Fibroblast of skin of left quadriceps (primary cell): ENCODE data around the gene NEB.
"Not testable (repeated sequence)": the region's sequence is repeated elsewhere in the genome, so short reads cannot be mapped to it uniquely, and the experiment has no call there.

ENCODE experiments used
- DNase-seq, 2 experiments: peaks; one replicate each; pipeline ENCODE4 v3.0.0-alpha.2; 2013; ENCODE audit warnings: low read depth in 2 of 2

Gene NEB

DNA sequence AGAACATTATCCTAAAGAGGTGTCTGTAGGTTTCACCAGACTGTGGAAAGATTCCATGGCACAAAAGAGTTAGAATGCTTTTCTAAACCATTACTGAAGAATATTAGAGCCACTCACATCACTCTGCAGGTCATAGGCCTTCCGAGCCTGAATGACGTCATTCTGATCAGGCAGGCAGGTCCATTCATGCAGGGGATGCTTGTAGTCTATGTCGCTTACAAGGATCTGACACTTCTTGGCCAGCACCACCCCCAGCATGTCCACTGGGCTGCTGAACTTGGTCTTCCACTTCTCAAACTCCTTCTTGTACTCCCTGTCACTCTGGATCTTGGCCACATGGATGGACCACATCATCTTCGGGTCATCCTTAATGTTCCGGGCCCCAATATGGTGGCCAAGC, 120.1 kb downstream of the NEB start:
- DNase-seq: no peak

DNA sequence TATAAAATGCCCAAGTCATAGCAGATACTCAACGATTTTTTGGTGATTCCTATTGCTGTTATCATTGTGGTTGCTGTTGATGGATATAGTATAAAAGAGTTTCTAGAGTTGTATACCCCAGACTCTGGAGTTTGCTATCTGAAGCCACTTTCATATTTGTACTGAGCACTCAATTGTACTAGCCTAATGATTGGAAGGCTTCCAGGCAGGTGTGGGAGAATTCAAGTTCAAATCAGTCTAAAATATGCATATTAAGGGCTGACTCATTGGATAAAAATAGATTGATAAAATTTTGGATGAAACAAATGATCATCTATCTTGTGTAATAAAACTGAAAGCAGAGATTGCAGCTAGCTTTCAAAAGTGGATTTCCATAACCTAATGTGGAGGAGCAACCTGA, 122.9 kb downstream of the NEB start:
- DNase-seq: no peak

DNA sequence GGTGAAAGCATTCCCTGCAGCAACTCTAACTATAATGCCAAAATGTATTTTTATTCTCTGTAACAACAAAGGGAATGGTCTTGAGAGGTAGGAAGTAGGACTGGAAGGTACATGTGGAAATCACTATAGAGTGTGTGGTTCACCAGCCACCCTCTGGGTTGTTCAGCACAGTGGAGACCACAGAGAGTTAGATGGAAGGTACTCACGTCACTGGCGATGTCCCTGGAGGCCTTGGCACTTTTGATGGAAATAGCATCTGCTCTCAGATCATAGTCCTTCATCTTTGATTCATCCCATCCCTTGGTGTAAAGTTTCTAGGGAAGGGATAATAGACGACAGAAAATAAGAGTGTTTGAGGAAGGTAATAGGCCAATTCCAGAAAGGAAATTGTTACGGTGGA, 124.0 kb downstream of the NEB start:
- no peak for DNase-seq

DNA sequence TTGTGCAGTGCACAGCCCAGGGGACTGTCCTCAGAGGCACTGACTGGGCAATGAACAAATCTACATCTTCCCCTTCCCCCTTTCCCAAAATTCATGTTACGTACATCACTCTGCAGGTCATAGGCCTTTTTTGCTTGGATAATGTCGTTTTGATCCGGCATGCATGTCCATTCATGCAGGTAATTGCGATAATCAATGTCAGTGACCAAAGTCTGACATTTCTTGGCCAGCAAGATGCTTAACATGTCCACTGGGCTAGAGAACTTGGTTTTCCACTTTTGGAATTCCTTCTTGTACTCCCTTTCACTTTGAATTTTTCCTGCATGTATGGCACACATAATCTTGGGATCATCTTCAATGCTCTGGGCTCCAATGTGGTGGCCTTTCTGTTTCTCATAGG, 124.6 kb downstream of the NEB start:
- no peak for DNase-seq

DNA sequence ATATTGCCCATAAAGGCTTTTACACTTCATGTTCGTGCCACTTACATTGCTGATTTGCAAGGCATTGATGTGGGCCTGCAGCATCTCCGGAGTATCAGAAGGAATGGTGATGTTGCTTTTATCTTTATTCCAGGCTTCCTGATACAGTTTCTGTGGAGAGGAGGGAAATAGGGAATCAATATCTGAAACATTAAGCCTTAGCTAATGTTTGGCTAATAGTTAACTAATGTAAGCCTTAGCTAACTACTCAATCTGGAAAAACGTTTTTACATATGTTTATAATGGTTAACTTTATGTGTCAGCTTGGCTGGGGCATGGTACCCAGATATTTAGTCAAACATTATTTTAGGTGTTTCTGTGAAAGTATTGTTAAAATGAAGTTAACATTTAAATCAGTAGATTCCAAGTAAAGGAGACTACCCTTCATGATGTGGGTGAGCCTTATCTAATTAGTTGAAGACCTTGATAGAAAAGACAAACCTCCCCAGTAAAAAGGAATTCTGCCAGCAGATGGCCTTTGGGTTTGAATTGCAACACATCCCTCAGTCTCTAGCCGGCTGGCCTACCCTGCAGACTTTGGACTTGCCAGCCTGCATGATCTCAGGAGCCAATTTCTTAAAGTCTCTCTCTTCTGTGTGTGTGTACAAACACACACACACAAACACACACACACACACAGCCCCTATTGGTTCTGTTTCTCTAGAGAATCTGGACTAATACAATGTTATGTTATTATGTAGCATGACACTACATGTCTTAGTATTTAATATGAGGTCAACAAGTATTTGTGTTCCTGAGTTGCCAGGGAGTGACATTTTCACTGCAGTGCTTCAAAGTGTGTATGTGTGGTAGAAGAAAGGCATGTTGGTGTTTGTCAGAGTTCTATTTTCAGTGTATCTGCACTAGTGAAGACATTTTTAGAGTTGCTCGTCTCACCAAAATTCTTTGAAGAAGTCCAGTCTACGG, 126.5 kb downstream of the NEB start:
- DNase-seq: not testable (repeated sequence)

DNA sequence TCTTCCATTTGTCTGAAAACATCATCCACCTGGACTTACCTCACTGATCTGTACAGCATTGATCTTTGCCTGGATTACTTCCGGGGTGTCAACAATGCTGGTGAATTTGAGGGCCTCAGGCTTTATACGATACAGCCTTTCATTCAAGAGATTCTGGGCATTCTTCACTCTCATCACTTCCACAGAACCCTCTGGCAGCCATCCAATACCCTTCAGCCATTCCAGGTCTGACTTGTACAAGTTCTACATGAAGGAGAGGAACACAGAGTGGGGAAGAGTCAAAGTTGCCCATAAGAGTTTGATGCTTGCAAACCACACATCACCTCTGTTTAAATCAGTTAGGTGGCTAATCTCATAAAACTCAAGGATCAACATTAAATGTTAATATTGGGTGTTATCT, 130.7 kb downstream of the NEB start:
- not testable (repeated sequence) for DNase-seq

DNA sequence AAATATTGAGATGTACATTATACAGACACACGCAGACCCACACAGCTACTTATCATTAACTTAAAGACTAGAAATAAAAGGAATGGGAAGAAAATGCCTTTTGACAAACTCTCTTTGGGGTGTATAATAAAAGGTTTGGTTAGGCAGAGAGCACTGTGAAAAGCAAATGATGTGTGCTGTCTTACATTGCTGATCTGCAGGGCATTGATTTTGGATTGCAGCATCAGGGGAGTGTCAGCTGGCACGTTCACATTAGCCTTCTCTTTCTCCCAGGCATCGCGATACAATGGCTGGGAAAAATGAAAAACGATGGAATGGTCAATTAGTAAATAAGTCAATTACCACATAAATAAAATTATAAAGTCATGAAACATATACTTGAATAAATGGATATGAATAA, 131.9 kb downstream of the NEB start:
- not testable (repeated sequence) for DNase-seq

DNA sequence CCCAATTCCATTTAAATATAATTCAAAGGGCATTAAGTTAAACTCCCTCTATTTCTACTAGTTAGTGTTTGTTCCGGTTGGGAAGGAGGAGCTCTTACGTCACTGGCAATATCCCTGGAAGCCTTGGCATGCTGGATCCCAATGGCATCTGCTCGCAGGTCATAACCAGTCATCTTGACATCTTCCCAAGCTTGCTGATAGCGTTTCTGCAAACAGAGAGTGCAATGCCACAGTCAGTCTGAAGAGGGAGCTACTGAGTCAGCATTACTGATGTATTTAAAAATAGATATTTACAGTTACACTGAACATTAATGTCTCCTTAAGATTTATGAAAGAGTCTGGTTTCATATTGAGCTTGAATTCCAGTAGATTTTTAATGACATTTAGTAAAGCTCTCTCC, 132.5 kb downstream of the NEB start:
- not testable (repeated sequence) for DNase-seq

DNA sequence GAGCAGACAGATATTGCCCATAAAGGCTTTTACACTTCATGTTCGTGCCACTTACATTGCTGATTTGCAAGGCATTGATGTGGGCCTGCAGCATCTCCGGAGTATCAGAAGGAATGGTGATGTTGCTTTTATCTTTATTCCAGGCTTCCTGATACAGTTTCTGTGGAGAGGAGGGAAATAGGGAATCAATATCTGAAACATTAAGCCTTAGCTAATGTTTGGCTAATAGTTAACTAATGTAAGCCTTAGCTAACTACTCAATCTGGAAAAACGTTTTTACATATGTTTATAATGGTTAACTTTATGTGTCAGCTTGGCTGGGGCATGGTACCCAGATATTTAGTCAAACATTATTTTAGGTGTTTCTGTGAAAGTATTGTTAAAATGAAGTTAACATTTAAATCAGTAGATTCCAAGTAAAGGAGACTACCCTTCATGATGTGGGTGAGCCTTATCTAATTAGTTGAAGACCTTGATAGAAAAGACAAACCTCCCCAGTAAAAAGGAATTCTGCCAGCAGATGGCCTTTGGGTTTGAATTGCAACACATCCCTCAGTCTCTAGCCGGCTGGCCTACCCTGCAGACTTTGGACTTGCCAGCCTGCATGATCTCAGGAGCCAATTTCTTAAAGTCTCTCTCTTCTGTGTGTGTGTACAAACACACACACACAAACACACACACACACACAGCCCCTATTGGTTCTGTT, 137.2 kb downstream of the NEB start:
- DNase-seq: not testable (repeated sequence)

DNA sequence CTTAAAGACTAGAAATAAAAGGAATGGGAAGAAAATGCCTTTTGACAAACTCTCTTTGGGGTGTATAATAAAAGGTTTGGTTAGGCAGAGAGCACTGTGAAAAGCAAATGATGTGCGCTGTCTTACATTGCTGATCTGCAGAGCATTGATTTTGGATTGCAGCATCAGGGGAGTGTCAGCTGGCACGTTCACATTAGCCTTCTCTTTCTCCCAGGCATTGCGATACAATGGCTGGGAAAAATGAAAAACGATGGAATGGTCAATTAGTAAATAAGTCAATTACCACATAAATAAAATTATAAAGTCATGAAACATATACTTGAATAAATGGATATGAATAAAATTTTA, 142.4 kb downstream of the NEB start:
- DNase-seq: not testable (repeated sequence)

DNA sequence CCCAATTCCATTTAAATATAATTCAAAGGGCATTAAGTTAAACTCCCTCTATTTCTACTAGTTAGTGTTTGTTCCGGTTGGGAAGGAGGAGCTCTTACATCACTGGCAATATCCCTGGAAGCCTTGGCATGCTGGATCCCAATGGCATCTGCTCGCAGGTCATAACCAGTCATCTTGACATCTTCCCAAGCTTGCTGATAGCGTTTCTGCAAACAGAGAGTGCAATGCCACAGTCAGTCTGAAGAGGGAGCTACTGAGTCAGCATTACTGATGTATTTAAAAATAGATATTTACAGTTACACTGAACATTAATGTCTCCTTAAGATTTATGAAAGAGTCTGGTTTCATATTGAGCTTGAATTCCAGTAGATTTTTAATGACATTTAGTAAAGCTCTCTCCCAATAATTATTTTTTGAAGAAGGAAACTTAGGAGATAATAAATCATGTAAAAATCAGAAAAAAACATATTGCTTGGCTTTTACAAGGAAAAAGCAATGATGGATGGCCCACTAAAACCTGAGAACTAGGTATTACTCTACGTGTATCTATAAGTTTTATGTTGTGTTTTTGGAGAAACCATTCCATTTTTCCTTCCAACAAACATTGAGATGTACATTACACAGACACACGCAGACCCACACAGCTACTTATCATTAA, 142.9 kb downstream of the NEB start:
- DNase-seq: not testable (repeated sequence)

DNA sequence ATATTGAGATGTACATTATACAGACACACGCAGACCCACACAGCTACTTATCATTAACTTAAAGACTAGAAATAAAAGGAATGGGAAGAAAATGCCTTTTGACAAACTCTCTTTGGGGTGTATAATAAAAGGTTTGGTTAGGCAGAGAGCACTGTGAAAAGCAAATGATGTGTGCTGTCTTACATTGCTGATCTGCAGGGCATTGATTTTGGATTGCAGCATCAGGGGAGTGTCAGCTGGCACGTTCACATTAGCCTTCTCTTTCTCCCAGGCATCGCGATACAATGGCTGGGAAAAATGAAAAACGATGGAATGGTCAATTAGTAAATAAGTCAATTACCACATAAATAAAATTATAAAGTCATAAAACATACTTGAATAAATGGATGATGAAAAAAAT, 153.0 kb downstream of the NEB start:
- not testable (repeated sequence) for DNase-seq

DNA sequence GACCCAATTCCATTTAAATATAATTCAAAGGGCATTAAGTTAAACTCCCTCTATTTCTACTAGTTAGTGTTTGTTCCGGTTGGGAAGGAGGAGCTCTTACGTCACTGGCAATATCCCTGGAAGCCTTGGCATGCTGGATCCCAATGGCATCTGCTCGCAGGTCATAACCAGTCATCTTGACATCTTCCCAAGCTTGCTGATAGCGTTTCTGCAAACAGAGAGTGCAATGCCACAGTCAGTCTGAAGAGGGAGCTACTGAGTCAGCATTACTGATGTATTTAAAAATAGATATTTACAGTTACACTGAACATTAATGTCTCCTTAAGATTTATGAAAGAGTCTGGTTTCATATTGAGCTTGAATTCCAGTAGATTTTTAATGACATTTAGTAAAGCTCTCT, 153.6 kb downstream of the NEB start:
- DNase-seq: not testable (repeated sequence)

DNA sequence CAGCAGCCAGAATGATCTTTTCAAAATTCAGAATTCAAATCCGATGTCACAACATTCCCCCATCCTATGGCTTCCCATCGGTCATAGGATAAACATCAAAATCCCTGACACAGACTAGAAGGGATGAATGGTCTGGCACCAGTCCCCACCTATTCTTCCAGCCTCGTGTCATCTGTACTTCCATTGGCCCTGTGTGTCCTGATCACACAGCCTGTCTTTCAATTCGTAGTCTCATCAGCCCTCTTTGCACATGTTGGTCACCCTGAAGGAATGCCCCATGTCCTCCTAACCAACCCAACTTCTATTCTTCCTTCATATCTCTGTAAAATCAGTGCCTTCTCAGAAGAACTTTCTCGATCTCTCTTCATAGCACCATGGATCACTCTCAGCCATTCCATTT, 157.2 kb downstream of the NEB start:
- no peak for DNase-seq

DNA sequence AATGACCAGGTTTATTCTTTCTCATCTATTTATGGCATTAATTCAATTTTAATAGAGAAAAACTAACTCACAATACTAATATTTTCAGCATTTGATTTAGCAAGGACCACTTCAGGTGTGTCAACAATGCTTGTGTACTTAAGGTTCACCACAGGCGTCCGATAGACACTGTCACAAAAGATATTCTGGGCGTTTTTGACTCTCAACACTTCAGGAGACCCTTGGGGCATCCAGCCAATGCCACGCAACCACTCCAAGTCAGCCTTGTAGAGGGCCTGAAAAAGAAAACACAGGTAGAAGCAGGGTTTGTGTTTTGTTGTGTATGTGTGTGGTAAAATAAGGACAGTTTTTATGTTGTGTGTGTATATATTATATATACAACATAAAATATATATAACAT, 158.2 kb downstream of the NEB start:
- no peak for DNase-seq

DNA sequence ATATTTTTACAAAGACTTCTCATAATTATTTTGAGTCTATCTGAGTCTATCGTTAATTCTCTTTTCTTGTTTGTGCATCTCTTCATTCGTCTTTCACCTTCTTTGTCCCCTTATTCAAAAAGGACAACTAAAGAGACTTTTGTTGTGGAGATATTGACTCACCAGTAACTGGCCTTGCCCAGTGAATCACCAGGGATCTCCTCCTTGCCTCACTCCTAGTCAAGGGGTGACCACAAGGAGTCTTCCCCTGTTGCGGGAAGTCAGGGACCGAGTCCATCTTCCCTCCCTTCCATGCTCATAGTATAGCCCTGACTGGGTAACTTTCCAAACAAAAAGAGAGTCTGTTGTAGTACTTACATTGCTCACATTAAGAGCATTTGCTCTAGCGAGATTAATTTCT, 158.9 kb downstream of the NEB start:
- no peak for DNase-seq

DNA sequence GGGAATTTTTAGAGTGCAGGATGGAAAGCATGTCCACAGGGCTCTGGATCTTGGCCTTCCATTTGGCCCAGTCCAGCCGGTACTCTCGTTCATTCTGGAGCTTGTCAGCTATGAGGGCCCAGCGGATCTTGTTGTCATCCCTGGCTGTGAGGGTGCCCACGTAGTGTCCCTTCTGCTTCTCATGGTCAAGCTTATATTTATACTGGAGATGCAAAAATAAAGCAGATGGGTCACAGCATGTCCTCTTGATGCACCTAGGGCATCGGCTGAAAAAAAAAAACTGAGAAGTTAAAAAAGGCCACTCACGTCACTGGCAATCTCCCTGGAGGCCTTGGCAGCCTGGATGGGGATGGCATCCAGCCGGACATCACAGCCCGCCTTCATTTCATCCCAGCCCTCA, 164.1 kb downstream of the NEB start:
- DNase-seq: no peak

DNA sequence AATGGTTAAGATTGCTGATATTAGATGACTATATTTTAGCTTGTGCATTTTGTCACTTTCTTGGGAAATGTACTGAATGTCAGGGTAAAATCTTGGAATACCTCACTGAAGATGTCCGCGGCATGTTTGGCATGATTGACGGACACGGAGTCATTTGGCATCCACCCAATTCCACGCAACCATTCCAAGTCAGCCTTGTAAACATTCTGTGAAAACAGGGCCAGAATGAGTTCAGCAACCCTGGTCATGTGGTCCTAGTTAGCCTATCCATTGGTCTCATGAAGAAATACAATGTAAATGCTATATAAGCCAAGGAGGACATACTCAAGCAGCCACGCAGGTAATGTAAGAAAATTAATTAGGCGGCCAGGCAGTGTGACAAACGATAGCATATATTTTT, 165.1 kb downstream of the NEB start:
- no peak for DNase-seq

DNA sequence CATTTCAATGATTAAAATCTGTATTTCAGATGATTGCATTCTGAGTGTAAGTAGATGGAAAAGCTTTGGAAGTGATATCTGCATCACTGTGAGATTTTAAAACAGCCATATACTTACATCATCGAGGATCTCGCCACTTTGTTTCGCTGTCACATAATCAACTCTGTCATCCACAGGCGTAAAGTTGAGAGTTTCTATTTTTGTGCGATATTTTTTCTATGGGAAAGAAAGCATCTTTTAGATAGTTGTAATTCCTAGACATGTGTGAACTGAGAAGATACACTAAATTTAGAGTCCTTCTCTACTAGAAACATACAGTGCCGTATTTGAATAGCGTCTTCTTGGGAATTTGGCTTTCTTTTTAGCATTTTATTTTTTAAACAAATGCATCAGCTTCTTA, 165.8 kb downstream of the NEB start:
- no peak for DNase-seq

DNA sequence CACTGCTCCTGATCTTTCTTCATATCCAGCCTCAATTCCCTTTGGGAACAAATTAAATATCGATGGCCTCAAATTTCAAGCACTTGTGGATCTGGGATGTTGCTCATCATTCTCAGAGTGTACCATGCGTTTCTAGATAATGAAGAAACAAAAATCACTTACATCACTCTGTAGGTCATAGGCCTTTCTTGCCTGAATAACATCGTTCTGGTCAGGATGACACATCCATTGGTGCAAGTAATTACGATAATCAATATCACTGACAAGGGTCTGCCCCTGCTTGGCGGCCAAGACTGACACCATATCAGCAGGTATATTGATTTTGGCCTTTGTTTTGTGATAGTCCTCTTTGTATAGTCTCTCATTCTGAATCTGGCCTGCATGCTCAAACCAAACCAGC, 167.3 kb downstream of the NEB start:
- DNase-seq: no peak

DNA sequence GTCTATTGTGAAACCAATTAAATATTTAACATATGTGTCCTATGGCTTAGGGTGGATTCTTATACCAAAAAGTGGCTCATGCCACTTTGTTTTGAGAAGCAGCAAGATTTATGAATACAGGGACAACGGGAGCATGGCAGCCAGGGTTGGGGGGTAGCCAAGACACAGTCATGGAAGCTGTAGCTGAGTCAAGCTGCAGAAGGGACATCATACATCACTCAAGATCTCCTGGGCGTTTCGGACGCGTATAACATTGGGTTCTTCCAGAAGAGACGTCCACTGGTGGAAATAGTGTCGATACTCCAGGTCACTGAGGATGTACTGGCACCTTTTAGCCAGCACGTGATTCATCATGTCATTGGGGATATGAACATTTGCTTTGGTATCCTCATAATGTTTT, 171.9 kb downstream of the NEB start:
- no peak for DNase-seq

DNA sequence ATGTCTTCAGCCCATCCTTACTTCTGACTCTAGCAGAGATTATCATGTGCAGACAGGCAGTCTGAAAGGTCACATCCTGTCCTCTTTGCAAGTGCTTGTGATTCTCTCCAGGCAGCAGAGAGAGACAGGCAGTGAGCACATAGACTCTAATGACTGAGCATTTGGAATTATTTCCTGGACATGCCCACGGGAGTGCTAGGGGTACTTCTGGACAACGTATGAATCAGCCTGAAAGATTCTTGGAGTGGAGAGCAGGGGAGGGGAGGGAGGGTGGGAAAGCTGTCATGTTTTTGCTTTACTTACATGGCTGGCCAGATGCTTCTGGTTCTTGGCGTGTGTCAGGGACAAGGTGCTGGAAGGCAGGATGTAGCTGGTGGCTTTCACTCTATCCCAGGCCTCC, 174.0 kb downstream of the NEB start:
- DNase-seq: peak; percentile 29 to 31

DNA sequence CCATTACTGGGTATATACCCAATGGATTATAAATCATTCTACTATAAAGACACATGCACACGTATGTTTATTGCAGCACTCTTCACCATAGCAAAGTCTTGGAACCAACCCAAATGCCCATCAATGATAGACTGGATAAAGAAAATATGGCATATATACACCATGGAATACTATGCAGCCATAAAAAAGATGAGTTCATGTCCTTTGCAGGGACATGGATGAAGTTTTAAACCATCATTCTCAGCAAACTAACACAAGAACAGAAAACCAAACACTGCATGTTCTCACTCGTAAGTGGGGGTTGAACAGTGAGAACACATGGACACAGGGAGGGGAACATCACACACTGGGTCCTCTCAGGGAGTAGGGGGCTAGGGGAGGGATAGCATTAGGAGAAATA, 174.8 kb downstream of the NEB start:
- not testable (repeated sequence) for DNase-seq
